Activated CD8-positive, alpha-beta memory T cell treated with anti-CD3 and anti-CD28 coated beads, Interleukin-2, amount 50 U/mL, for 24 hours (primary cell): ENCODE measurements around the gene CTR9.

Experiments
- DNase-seq: peaks from one replicate; pipeline ENCODE4 v3.0.0-alpha.2; 2020; ENCODE audit errors: extremely low read depth

CTR9 gene

GRCh38 chr11:10742460-10743208 lies 8.4 kb upstream of the CTR9 start:
- DNase-seq: no peak

GRCh38 chr11:10743354-10744000 lies 7.6 kb upstream of the CTR9 start:
- DNase-seq: no peak

GRCh38 chr11:10744206-10744605 lies 6.8 kb upstream of the CTR9 start:
- no peak for DNase-seq

GRCh38 chr11:10746871-10747270 lies 4.2 kb upstream of the CTR9 start:
- no peak for DNase-seq

GRCh38 chr11:10747733-10748132 lies 3.3 kb upstream of the CTR9 start:
- DNase-seq: no peak

- no peak for DNase-seq
These were observed 1.6 kb upstream of the CTR9 start for GRCh38 chr11:10749476-10749875.

- DNase-seq: no peak
These were observed 515 bp downstream of the CTR9 start for GRCh38 chr11:10751581-10751940.

- no peak for DNase-seq
These were observed 1.0 kb downstream of the CTR9 start for GRCh38 chr11:10752061-10752460.

GRCh38 chr11:10752486-10752885 lies 1.4 kb downstream of the CTR9 start:
- no peak for DNase-seq

GRCh38 chr11:10758957-10759356 lies 7.9 kb downstream of the CTR9 start:
- DNase-seq: no peak

- DNase-seq: no peak
These were observed 10.1 kb downstream of the CTR9 start for GRCh38 chr11:10761085-10761698.

GRCh38 chr11:10762185-10762584 lies 11.1 kb downstream of the CTR9 start:
- DNase-seq: no peak

- no peak for DNase-seq
These were observed 11.9 kb downstream of the CTR9 start for GRCh38 chr11:10762913-10763421.

- DNase-seq: no peak
These were observed 12.7 kb downstream of the CTR9 start for GRCh38 chr11:10763766-10764165.

- DNase-seq: no peak
These were observed 13.4 kb downstream of the CTR9 start for GRCh38 chr11:10764412-10764811.

GRCh38 chr11:10770626-10771254 lies 19.7 kb downstream of the CTR9 start:
- no peak for DNase-seq

- DNase-seq: no peak
These were observed 20.4 kb downstream of the CTR9 start for GRCh38 chr11:10771457-10771856.

- DNase-seq: no peak
These were observed 23.8 kb downstream of the CTR9 start for GRCh38 chr11:10774811-10775210.

GRCh38 chr11:10777393-10777793 lies 26.3 kb downstream of the CTR9 start:
- DNase-seq: no peak

- no peak for DNase-seq
These were observed 26.8 kb downstream of the CTR9 start for GRCh38 chr11:10777806-10778205.

GRCh38 chr11:10778217-10778970 lies 27.3 kb downstream of the CTR9 start:
- DNase-seq: no peak

- DNase-seq: no peak
These were observed 28.0 kb downstream of the CTR9 start for GRCh38 chr11:10779086-10779485.
